RPMI8226 (cell line): ENCODE results near the gene AXIN1.
"Not testable (repeated sequence)": the region's sequence is repeated elsewhere in the genome, so short reads cannot be mapped to it uniquely, and the experiment has no call there.

Experiments
- DNase-seq: peaks from one replicate; pipeline ENCODE4 v3.0.0-alpha.2; 2015

The AXIN1 gene

GRCh38 chr16:352547-353403, at the start of gene AXIN1:
AXIN1 (minus strand) TSS chr16:352723; CDS start chr16:347025, 5,698 bp downstream.
- peak; percentile 100 for DNase-seq

- DNase-seq, result peak; percentile 96
These were observed 49.2 kb upstream of the AXIN1 start, which contains the start of gene DECR2 for GRCh38 chr16:401468-402348. DECR2 (plus strand) TSS chr16:401885; CDS start chr16:401964, 79 bp downstream.

- no peak for DNase-seq
These were observed 47.6 kb upstream of the AXIN1 start for GRCh38 chr16:400061-400591.

GRCh38 chr16:399340-400019, 47.0 kb upstream of the AXIN1 start:
- no peak for DNase-seq

- DNase-seq, result no peak
These were observed 46.2 kb upstream of the AXIN1 start for GRCh38 chr16:398561-399339.

DNA sequence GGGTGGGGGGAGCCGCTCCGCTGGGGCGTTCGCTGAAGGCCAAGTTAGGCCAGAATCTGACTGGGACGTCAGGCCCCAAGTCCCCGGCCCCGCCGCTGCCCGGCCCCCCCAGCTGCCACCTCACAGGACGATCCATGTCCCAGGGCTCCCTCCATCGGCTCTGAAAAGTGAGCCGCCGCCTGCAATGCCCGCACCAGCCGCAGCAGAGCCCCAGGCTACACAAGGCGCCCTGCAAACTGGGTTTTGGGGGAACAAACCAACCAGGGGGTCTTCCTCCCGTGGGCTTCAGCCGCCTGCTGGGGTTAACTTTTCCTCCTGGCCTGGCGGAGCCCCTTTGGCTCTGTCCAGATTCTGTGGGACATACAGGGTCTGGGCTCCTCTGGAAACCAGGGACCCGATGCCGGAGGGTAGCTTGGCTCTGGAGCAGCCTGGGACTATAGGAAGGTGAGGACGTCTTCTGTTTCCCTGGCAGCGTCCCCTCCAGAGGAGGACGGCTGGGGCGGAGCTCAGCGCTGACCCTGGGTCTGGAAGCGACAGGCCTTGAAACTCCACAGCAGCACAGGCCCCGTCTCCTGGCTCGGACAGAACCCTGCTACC, 45.3 kb upstream of the AXIN1 start:
- DNase-seq, result peak; percentile 80

- peak; percentile 59 for DNase-seq
These were observed 44.7 kb upstream of the AXIN1 start, which contains the start of gene NME4 for GRCh38 chr16:397135-397661. NME4 (plus strand) TSS chr16:397199; CDS start chr16:397223, 24 bp downstream.

DNA sequence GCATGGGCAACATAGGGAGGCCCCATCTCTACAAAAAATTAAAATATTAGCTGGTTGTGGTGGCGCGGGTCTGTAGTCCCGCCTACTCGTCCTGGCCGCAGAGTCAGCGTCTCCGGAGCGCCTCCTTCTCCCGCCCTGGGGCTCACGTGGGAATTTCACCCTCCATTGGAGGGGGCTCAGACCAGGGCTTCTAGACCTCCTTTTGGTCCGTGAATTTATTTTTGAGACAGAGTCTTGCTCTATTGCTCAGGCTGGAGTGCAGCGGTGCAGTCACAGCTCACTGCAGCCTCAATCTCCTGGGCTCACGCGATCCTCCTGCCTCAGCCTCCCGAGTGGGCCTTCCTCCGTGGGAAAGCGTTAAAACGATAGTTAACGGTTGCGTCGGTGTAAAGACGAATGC, 44.1 kb upstream of the AXIN1 start:
- DNase-seq, result peak; percentile 39

DNA sequence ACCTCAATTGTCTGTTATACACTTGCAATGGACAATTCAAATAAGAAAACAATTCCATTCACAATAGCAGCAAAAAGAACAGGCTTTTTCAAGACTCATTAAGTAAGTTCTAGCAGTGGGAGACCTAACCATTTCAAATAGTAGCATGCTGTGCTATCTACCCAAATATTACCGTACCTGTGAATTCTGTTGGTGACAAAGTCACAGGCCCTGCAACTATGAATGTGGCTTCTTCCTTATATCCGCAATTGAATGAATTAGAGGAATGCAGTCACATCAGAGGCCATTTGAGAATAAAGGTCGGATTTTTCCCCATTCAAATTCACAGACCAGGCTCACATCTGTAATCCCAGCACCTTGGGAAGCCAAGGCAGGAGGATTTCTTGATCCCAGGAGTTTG, 43.7 kb upstream of the AXIN1 start:
- no peak for DNase-seq

DNA sequence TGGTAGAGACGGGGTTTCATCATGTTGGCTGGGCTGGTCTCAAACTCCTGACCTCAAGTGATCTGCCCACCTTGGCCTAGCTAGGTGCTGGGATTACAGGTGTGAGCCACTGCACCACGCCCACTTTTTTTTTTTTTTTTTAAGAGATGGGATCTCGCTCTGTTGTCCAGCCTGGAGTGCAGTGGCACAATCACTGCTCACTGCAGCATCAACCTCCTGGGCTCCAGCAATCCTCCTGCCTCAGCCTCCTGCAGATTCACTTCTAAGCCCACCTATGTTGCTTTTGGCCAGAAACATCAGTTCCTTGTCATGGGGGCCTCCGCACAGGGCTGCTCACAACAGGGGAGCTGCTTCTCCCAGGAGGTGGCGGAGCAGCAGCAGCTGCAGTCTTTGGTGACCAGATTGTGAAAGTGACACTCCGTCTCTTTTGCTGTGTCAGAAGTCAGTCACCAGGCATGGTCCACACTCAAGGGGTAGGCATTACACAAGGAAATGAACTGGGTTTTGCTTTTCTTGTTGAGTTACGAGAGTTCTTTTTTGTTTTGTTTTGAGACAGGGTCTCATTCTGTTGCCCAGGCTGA, 40.0 kb upstream of the AXIN1 start:
- peak; percentile 44 for DNase-seq

- DNase-seq, result peak; percentile 77
These were observed 39.4 kb upstream of the AXIN1 start for GRCh38 chr16:391885-392335.

- no peak for DNase-seq
These were observed 36.8 kb upstream of the AXIN1 start for GRCh38 chr16:389352-389751.

- not testable (repeated sequence) for DNase-seq
These were observed 35.5 kb upstream of the AXIN1 start for GRCh38 chr16:387761-388666.

GRCh38 chr16:386641-387156, 34.2 kb upstream of the AXIN1 start:
- no peak for DNase-seq

DNA sequence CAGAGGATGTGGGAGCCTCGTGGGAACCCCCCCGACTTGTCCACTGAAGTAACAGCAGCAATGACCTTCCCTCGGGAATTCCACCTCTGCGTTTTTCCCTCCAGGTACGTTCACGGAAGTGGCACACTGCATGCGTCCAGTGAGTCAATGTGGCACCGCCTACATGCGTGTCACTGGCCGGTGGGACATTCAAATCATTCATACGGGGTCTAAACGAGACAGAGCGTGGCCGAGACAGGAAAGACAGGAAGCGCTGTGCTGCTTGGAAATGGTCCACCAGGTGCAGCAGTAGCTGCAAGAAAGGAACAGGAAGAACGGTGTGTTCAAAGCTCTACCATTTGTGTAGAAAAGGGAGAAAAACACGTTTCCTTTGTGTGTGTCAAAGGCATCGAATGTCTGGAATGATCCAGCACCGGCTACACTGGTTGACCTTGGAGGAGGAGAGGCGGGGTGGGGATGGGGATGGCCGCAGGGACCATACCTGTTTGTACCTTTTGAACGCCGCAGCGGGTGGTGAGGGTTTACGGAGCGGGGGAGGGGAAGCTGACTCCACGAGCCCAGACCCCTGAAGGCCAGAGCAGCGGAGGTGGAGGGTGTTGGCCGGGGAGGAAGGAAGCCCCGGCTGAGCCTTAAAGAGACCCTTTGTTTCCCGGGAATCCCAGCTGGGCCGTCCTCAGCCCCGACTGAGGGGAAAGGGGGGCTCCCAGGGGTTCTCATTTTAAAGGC, 31.0 kb upstream of the AXIN1 start:
- no peak for DNase-seq

- DNase-seq, result peak; percentile 87
These were observed 29.5 kb upstream of the AXIN1 start, which contains the start of gene PGAP6 for GRCh38 chr16:381789-382717. PGAP6 (minus strand) TSS chr16:381978; CDS start chr16:381821, 157 bp downstream.
